Measurements from ENCODE around the gene NPAS3. TPM values are rescaled to one million over a fixed set of nuclear protein-coding genes. Genes with fewer than 3 reads are reported as not detected.

Gene NPAS3
- total RNA-seq, 1 experiment from 2014 or later, result not detected

DNA sequence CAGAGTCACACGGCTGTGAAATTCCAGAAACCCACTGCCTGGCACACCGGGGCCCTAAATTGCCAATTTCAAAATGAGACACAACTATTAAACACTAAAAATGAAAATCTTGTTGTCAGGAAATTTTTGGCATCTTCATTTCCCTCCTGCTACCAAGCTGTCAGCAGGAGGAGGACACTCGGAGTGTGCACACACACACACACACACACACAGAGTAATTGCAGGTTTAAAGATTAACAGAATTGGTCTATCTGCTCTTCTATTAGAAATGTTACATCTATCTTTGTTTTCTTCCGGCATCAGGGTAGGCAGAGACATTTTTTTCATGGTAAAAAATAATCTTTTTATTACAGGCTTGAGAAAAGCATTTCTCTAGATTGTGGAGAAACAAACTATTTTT lies 698.0 kb downstream of the NPAS3 start:
- H3K36me3 ChIP-seq (ENCODE audit: control insufficient read depth in 1 of 2, insufficient read depth in 2 of 2, low read length in 2 of 2), result no peaks in the 10 kb centered on the region
- no peaks in the 10 kb centered on the region for H4K20me1 ChIP-seq (ENCODE audit: insufficient read depth)
- no peak overlapping the region for H3K9ac ChIP-seq (ENCODE audit: low read length)
- peaks cover 14% of the 10 kb centered on the region; the same call in 1 of the 2 replicates for H3K27me3 ChIP-seq (ENCODE audit: insufficient read depth, low read length)
- CTCF ChIA-PET, result no interaction called here
- H3K79me2 ChIP-seq (ENCODE audit: insufficient read depth, low read length), result no peaks in the 10 kb centered on the region
- POLR2A ChIA-PET, result no interaction called here
- TF ChIP-seq POLR2A (IDR thresholded peaks at IDR 0.05; ENCODE audit: borderline replicate concordance, extremely low read depth, insufficient read depth, insufficient read length) (no peak), ZNF274 (IDR thresholded peaks at IDR 0.05; ENCODE audit: low read depth, low read length) (no peak), SP1 (IDR thresholded peaks at IDR 0.05; ENCODE audit: low read depth) (no peak), SRF (IDR thresholded peaks at IDR 0.05; ENCODE audit: low read depth) (no peak), TCF7L2 (IDR thresholded peaks at IDR 0.05; ENCODE audit: borderline replicate concordance, extremely low read depth, insufficient read depth, insufficient read length) (no peak), EZH2phosphoT487 (IDR thresholded peaks at IDR 0.05; ENCODE audit: borderline replicate concordance) (no peak), RAD21 (IDR thresholded peaks at IDR 0.05; ENCODE audit: low read depth) (no peak), FOSL1 (IDR thresholded peaks at IDR 0.05; ENCODE audit: low read depth) (no peak), ZFX (IDR thresholded peaks at IDR 0.05) (no peak), EGR1 (IDR thresholded peaks at IDR 0.05; ENCODE audit: low read depth) (no peak), YY1 (IDR thresholded peaks at IDR 0.05; ENCODE audit: extremely low read depth, insufficient replicate concordance, low read depth, low read length) (no peak), ELF1 (IDR thresholded peaks at IDR 0.05; ENCODE audit: borderline replicate concordance, low read depth) (no peak), EZH2 (IDR thresholded peaks at IDR 0.05) (no peak)
- TF ChIP-seq, protein P1, sequence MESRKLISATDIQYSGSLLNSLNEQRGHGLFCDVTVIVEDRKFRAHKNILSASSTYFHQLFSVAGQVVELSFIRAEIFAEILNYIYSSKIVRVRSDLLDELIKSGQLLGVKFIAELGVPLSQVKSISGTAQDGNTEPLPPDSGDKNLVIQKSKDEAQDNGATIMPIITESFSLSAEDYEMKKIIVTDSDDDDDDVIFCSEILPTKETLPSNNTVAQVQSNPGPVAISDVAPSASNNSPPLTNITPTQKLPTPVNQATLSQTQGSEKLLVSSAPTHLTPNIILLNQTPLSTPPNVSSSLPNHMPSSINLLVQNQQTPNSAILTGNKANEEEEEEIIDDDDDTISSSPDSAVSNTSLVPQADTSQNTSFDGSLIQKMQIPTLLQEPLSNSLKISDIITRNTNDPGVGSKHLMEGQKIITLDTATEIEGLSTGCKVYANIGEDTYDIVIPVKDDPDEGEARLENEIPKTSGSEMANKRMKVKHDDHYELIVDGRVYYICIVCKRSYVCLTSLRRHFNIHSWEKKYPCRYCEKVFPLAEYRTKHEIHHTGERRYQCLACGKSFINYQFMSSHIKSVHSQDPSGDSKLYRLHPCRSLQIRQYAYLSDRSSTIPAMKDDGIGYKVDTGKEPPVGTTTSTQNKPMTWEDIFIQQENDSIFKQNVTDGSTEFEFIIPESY (IDR thresholded peaks at IDR 0.05; ENCODE audit: extremely low read depth, insufficient replicate concordance, low read length), result no peak
- TF ChIP-seq, protein P2, sequence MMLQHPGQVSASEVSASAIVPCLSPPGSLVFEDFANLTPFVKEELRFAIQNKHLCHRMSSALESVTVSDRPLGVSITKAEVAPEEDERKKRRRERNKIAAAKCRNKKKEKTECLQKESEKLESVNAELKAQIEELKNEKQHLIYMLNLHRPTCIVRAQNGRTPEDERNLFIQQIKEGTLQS (IDR thresholded peaks at IDR 0.05), result no peak
- TF ChIP-seq, protein P3, sequence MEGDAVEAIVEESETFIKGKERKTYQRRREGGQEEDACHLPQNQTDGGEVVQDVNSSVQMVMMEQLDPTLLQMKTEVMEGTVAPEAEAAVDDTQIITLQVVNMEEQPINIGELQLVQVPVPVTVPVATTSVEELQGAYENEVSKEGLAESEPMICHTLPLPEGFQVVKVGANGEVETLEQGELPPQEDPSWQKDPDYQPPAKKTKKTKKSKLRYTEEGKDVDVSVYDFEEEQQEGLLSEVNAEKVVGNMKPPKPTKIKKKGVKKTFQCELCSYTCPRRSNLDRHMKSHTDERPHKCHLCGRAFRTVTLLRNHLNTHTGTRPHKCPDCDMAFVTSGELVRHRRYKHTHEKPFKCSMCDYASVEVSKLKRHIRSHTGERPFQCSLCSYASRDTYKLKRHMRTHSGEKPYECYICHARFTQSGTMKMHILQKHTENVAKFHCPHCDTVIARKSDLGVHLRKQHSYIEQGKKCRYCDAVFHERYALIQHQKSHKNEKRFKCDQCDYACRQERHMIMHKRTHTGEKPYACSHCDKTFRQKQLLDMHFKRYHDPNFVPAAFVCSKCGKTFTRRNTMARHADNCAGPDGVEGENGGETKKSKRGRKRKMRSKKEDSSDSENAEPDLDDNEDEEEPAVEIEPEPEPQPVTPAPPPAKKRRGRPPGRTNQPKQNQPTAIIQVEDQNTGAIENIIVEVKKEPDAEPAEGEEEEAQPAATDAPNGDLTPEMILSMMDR (IDR thresholded peaks at IDR 0.05 in 2 of 3, conservative IDR thresholded peaks at IDR 0.05 in 1 of 3; ENCODE audit: borderline replicate concordance in 1 of 3, insufficient read depth in 1 of 3, low read depth in 2 of 3, low read length in 2 of 3), result no peak
- TF ChIP-seq, protein P4, sequence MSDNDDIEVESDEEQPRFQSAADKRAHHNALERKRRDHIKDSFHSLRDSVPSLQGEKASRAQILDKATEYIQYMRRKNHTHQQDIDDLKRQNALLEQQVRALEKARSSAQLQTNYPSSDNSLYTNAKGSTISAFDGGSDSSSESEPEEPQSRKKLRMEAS (IDR thresholded peaks at IDR 0.05), result no peak
- TF ChIP-seq, protein P5, sequence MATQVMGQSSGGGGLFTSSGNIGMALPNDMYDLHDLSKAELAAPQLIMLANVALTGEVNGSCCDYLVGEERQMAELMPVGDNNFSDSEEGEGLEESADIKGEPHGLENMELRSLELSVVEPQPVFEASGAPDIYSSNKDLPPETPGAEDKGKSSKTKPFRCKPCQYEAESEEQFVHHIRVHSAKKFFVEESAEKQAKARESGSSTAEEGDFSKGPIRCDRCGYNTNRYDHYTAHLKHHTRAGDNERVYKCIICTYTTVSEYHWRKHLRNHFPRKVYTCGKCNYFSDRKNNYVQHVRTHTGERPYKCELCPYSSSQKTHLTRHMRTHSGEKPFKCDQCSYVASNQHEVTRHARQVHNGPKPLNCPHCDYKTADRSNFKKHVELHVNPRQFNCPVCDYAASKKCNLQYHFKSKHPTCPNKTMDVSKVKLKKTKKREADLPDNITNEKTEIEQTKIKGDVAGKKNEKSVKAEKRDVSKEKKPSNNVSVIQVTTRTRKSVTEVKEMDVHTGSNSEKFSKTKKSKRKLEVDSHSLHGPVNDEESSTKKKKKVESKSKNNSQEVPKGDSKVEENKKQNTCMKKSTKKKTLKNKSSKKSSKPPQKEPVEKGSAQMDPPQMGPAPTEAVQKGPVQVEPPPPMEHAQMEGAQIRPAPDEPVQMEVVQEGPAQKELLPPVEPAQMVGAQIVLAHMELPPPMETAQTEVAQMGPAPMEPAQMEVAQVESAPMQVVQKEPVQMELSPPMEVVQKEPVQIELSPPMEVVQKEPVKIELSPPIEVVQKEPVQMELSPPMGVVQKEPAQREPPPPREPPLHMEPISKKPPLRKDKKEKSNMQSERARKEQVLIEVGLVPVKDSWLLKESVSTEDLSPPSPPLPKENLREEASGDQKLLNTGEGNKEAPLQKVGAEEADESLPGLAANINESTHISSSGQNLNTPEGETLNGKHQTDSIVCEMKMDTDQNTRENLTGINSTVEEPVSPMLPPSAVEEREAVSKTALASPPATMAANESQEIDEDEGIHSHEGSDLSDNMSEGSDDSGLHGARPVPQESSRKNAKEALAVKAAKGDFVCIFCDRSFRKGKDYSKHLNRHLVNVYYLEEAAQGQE (IDR thresholded peaks at IDR 0.05; ENCODE audit: low read depth), result no peak
- no peak overlapping the region for H3K27ac ChIP-seq (ENCODE audit: low read depth, low read length)
- intact Hi-C loops (cut with micrococcal nuclease), result no loop called here
- no peaks in the 10 kb centered on the region for H3K4me1 ChIP-seq (ENCODE audit: control insufficient read depth in 1 of 2, insufficient read depth in 2 of 2, low read length in 2 of 2)
- no peak for ATAC-seq
- H3K9me2 ChIP-seq (ENCODE audit: insufficient read depth), result no peaks in the 10 kb centered on the region
- no peak overlapping the region for H3K4me3 ChIP-seq (replicated peaks in 1 of 2; ENCODE audit: low read depth in 1 of 2, low read length in 2 of 2)
- H3K4me2 ChIP-seq (ENCODE audit: low read length), result no peak overlapping the region
- BruUV-seq (replicated peaks), result no TSS peak
- RAD21 ChIA-PET (ENCODE audit: low non-redundant PET in 1 of 2, low total read pairs in 2 of 2, uncharacterized antibody in 2 of 2, unreplicated experiment in 2 of 2), result no interaction called here
- no peak for DNase-seq (ENCODE audit: low read depth, low spot score)
- H3K9me3 ChIP-seq (ENCODE audit: control insufficient read depth in 1 of 2, insufficient read depth in 1 of 2, low read depth in 1 of 2, low read length in 2 of 2), result no peaks in the 10 kb centered on the region
- no peak overlapping the region for H2AFZ ChIP-seq (ENCODE audit: low read depth, low read length, poor library complexity, severe bottlenecking)
